GM21526 (cell line): Measurements from ENCODE around the gene LTB.
"Not testable (repeated sequence)": the region's sequence is repeated elsewhere in the genome, so short reads cannot be mapped to it uniquely, and the experiment has no call there.

ENCODE experiments used
- ATAC-seq: cut with Tn5 transposase; IDR thresholded peaks from one replicate; pipeline ENCODE4 v1.9.1; 2021; ENCODE audit warnings: moderate library complexity; ENCODE audit not compliant: unreplicated experiment, low FRiP score

Gene LTB

DNA sequence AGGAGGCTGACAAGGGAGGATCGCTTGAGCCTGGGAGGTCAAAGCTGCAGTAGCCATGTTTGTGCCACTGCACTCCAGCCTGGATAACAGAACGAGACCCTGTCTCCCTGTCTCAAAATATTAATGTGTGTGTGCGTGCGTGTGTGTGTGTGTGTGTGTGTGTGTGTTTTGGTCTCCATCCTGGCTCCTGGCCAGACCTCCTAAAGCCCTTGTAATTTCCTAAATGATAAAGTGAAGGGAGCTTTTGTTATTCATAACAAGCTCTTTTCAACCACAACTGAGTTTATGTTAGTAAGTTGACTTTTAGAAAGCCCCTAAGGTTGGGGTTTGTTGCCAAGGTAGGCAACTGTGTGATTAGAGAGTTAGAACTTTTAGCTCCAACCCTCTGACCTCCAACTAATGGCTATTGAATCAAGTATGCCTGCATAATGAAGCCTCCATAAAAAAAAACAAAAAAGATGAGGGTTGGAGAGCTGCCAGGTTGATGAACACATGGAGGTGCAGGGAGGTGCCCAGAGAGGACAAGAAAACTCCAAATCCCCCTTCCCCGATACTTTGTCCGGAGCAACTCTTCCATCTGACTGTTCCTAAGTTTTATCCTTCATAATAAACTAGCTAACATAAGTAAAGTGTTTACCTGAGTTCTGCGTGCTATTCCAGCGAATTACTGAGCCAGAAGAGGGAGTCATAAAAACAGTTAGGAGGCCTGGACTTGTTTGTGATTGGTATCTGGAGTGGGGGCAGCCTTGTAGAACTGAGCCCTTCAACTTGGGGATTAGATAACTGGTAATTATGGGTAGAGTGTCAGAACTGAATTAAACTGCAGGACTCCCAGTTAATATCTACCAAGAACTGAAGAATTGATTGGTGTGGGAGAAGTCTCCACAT lies 27.5 kb upstream of the LTB start:
- ATAC-seq, result no peak

- no peak for ATAC-seq
Measured at GRCh38 chr6:31607317-31607716, 25.1 kb upstream of the LTB start.

DNA sequence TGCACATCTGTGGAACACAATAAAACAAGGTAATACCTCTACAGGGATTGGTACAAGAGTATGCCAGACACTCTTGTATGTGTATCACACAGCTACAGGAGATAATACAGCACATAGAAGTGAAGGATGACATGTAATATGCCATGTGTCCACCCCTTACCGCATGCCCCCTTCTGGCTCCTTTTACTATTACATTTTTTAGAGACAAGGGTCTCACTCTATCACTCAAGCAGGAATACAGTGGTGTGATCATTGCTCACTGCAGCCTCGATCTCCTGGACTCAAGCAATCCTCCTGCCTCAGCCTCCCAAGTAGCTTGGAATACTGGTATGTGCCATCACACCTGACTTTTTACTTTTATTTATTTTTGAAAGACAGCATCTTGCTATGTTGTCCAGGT lies 14.8 kb upstream of the LTB start:
- ATAC-seq, result no peak

DNA sequence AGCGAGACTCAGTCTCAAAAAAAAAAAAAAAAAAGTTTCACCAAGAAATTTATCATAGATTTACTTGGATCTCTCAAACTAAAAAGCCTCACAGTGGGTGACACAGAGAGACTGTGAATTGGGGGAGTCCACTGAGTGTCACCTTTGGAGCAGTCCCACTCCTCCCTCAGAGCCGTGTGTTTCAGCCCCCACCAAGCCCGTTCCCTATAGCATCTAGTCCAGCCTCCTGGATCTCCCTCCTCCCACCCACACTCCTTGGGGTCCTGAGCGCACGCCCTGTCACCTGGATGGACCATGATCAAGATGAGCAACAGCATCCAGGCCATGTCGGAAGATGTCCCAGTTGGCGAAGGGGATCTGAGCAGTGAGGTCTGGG lies 10.2 kb upstream of the LTB start:
- ATAC-seq, result no peak

- not testable (repeated sequence) for ATAC-seq
Measured at GRCh38 chr6:31590691-31591090, 8.5 kb upstream of the LTB start.

- no peak for ATAC-seq
Measured at GRCh38 chr6:31588871-31589650, 6.8 kb upstream of the LTB start.

- ATAC-seq, result no peak
Measured at GRCh38 chr6:31587791-31588777, 5.9 kb upstream of the LTB start.

- no peak for ATAC-seq
Measured at GRCh38 chr6:31586599-31587281, 4.5 kb upstream of the LTB start.

DNA sequence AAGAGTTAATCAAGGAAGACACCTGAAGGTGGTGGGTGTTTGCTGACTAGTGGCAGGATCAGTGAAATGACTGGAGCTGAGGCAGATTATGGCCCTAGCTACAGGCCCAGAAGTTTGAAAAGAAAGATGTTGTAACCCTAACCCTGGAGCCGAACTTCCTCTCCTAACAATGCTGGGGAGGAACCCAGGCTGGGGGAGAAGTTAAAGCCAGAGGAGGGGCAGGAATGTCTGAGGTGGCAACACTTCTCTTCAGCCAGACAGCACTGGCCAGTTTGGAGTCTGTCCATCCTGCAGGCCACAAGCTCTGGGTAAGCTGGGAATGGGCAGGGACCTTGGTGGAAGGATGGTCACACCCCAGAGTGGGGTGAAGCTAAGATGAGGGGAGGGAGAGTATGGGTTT lies 3.8 kb upstream of the LTB start, which contains the start of gene LST1:
Gene LST1, plus strand, starts transcription at position 270 of the 400 bp plus-strand sequence. CDS start 1,023 bp downstream, outside the sequence.
- ATAC-seq, result no peak

DNA sequence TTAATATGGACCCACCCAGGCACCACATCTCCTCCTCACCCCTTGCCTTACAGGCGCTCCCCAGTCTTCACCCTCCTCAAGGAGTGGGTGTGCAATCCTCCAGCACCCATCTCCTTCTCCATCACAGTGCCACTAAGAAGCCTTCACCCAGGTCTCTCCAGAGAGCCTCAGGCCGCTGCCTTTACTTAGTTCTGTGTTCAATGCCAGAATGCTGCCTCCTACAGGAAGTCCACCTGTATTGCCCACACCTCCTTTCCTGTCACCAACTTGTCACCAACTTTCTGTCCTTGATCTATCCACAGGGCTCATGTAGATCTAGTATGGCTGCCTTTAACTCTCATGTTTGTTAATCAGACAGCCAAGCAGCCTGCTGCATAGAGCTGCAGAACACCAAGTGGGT lies 3.3 kb upstream of the LTB start:
- no peak for ATAC-seq

GRCh38 chr6:31581434-31582229 lies 592 bp downstream of the LTB start:
- ATAC-seq, result no peak

GRCh38 chr6:31580807-31581433 lies 1.3 kb downstream of the LTB start:
- no peak for ATAC-seq

DNA sequence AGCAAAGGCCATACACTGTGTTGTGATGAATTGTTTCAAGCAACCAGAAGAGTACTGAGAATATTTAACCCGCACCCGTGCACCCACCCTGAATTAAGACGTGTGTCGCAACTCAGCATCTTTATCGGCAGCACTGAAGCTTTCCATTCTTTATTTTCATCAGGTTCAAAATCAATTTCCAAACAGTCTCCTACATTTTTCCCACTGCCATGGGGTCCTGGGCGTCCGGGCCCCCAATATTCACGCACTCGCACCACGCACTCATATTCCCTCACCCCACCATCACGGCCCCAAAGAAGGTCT lies 1.8 kb downstream of the LTB start:
- no peak for ATAC-seq

DNA sequence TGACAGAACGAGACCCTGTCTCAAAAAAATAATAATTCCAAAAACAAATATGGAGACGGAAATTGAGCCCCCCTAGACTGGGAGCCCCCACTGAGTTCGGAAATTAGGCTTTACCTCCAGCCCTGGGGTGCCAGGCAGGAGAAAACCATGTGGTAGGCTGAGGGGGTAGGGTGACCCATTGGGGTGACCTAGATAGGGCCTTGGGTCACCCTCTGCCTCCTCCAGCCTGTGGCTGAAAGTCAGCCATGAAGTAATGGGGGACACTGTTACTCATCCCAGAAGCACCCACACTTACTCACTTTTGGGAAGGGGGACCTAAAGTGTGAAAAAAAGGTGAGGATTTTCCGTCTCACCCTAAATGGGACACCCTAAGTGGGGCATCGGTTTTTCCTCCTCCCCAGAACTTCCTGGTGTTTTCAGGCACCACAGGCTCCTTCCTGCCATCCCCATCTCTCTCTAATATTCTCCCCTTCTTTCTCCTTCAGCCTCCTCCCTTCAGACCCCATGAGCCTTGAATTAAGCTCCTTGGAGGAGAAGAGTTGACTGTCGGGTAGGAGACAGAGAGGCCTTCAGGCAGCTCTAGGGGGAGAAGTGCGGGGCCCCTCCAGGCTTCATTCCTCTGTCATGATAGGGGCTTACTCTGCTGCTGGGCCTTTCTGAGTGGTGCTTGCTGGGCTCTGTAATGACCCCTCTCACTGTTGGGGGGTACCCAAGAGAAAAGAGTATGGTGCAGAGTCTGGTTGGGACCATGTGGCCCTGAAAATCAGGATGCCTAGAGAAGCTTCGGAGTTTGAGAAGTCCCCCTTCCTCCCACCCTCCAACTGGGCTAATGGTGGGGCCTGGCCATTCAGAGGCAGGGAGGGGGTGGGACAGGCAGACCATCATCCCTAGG lies 2.4 kb downstream of the LTB start:
- ATAC-seq, result no peak

- no peak for ATAC-seq
Measured at GRCh38 chr6:31579119-31579505, 3.1 kb downstream of the LTB start.

- ATAC-seq, result no peak
Measured at GRCh38 chr6:31578184-31579118, 3.8 kb downstream of the LTB start.

- ATAC-seq, result no peak
Measured at GRCh38 chr6:31577579-31577966, 4.7 kb downstream of the LTB start.
